Transverse colon (tissue), 4 donors: ENCODE results near the gene CD52. TPM values are rescaled to one million over a fixed set of nuclear protein-coding genes. Genes with fewer than 3 reads are reported as not detected.
"Not testable (repeated sequence)": the region's sequence is repeated elsewhere in the genome, so short reads cannot be mapped to it uniquely, and the experiment has no call there.

ENCODE experiments used
- DNase-seq: peaks from one replicate; pipeline ENCODE4 v3.0.0-alpha.2; 2019
- H3K27ac ChIP-seq, 4 donors: fragments of 200-600 bp; sonication (generic); 2 replicates each; pipeline ENCODE4 v1.5.1; 2016 to 2018; ENCODE audit warnings: inconsistent platforms in 4 of 4
- H3K27me3 ChIP-seq: fragments of 200-600 bp; sonication (generic); 2 replicates; pipeline ENCODE4 v1.5.1; 2017; ENCODE audit warnings: inconsistent platforms
- H3K36me3 ChIP-seq, 4 donors: fragments of 200-600 bp; sonication (generic); 2 replicates each; pipeline ENCODE4 v1.5.1; 2017 to 2019; ENCODE audit warnings: inconsistent platforms in 4 of 4
- H3K4me1 ChIP-seq, 4 donors: fragments of 200-600 bp; sonication (generic); 2 replicates each; pipeline ENCODE4 v1.5.1; 2017 to 2020; ENCODE audit warnings: inconsistent platforms in 4 of 4
- H3K4me3 ChIP-seq, 4 donors: fragments of 200-600 bp; sonication (generic); 1 replicate in 1 of 4; 2 replicates in 3 of 4; pipeline versions ENCODE4 v1.5.1 to v1.6.1; 2017 to 2019; ENCODE audit warnings: inconsistent platforms in 4 of 4
- H3K9me3 ChIP-seq, 2 donors: fragments of 200-600 bp; sonication (generic); 2 replicates each; pipeline ENCODE4 v1.5.1; 2017 to 2019; ENCODE audit warnings: inconsistent platforms in 2 of 2
- CTCF ChIP-seq, 5 experiments: fragments of 200-600 bp in 3 of 5; fragments of 450-650 bp in 2 of 5; sonication (generic) in 3 of 5; IDR thresholded peaks; 1 replicate in 2 of 5; 2 replicates in 3 of 5; pipeline ENCODE4 v1.5.1; 2016 to 2017; ENCODE audit warnings: antibody characterized with exemption in 5 of 5, inconsistent platforms in 3 of 5, mild to moderate bottlenecking in 2 of 5, moderate library complexity in 1 of 5
- EP300 ChIP-seq: sonication (generic); formaldehyde crosslinking; IDR thresholded peaks from one replicate; pipeline ENCODE4 v1.6.1; 2017; ENCODE audit warnings: antibody characterized with exemption, low read depth
- POLR2A ChIP-seq: fragments of 450-650 bp; IDR thresholded peaks from one replicate; pipeline ENCODE4 v1.6.1; 2016; ENCODE audit warnings: antibody characterized with exemption, mild to moderate bottlenecking, moderate library complexity
- POLR2AphosphoS5 ChIP-seq, 3 donors: sonication (generic); formaldehyde crosslinking; IDR thresholded peaks; one replicate each; pipeline ENCODE4 v1.6.1; 2016; ENCODE audit warnings: antibody characterized with exemption in 3 of 3
- WGBS, 2 donors: methylation state at CpG; one replicate each; pipeline ENCODE4 v1.1.5; 2018; ENCODE audit warnings: low coverage in 1 of 2; 5-methylcytosine and 5-hydroxymethylcytosine counted together
- in situ Hi-C, 4 donors: fragments of 200-750 bp; cut with MboI; loops; one replicate each; pipeline versions ENCODE4 v1.15.0 to v1.15.1; 2017; ENCODE audit warnings: low sequenced_read_pairs in 3 of 4, low pct_ligation_motif_present in 1 of 4, low pct_unique_long_range_greater_than_20kb in 1 of 4
- intact Hi-C: fragments of 100-400 bp; cut with DNase I; formaldehyde crosslinking; loops from one replicate; pipeline ENCODE4 v1.15.1; 2023; ENCODE audit warnings: low total_unique reads
- total RNA-seq, 4 donors: library from RNA; depleted of rRNA; stranded (reverse); fragments of >200 nt; gene quantifications; one replicate each; pipeline ENCODE4 v1.1.0, GENCODE V29; 2016

The CD52 gene
- total RNA-seq, 4 donors from 2014 or later = 5.3 to 56.1 (median 21.1) TPM; not detected in 1

- H3K9me3 ChIP-seq = no peaks in the 10 kb centered on the region
- peak within 1 kb of the TSS; percentile 47 to 74 (median 62) for H3K27ac ChIP-seq
- peaks cover 5 to 16% (median 11%) of the 10 kb centered on the region in 4 donors for H3K4me1 ChIP-seq
- TF ChIP-seq EP300 (no peak), POLR2A (peak; percentile 16)
- 0 to 1% methylated on average over 9 to 42 of the region's 51 CpGs for WGBS, 2 donors
- no peaks in the 10 kb centered on the region for H3K36me3 ChIP-seq
- H3K27me3 ChIP-seq = no peaks in the 10 kb centered on the region
- in situ Hi-C loops (no loop called here), intact Hi-C loops (no loop called here)
- peak within 1 kb of the TSS; percentile 57 to 82 (median 62) for H3K4me3 ChIP-seq
- peak; percentile 95 for DNase-seq
Observed at GRCh38 chr1:26306290-26307229, 11.2 kb upstream of the CD52 start, which contains the start of gene UBXN11. TSS of gene UBXN11 (minus strand) at chr1:26306636. CDS start at chr1:26302883, 3,753 bp downstream.

- no peak for TF ChIP-seq POLR2AphosphoS5 (IDR thresholded peaks at IDR 0.05)
- no peak for TF ChIP-seq POLR2A
- no peak for TF ChIP-seq EP300
- no peak for TF ChIP-seq CTCF (IDR thresholded peaks at IDR 0.05)
- Histone ChIP-seq H3K27ac (peak overlapping the region; percentile 47 to 74 (median 62)), H3K4me1 (peaks cover 5 to 16% (median 11%) of the 10 kb centered on the region in 4 donors), H3K9me3 (no peaks in the 10 kb centered on the region), H3K36me3 (no peaks in the 10 kb centered on the region), H3K27me3 (no peaks in the 10 kb centered on the region), H3K4me3 (peak overlapping the region in 1 of 4 donors; percentile 82)
- WGBS, 2 donors = 32 to 42% methylated on average over 5 to 6 of the region's 6 CpGs
- in situ Hi-C loops = no loop called here
- DNase-seq = no peak
- intact Hi-C loops = no loop called here
Observed at GRCh38 chr1:26307363-26307781, 10.4 kb upstream of the CD52 start.

GRCh38 chr1:26307966-26308899 lies 9.5 kb upstream of the CD52 start:
- in situ Hi-C loops, H3K4me3 ChIP-seq, H3K27me3 ChIP-seq, DNase-seq, H3K9me3 ChIP-seq, intact Hi-C loops, H3K36me3 ChIP-seq: not testable (repeated sequence)
- WGBS, 2 donors = 80 to 85% methylated on average over 12 to 21 of the region's 21 CpGs
- Histone ChIP-seq H3K4me1 (peaks cover 5 to 16% (median 11%) of the 10 kb centered on the region in 4 donors), H3K27ac (peak overlapping the region in 2 of 4 donors; percentile 69 to 74)

- Histone ChIP-seq H3K36me3 (no peaks in the 10 kb centered on the region), H3K27ac (peak overlapping the region in 2 of 4 donors; percentile 29 to 50), H3K27me3 (no peaks in the 10 kb centered on the region), H3K9me3 (no peaks in the 10 kb centered on the region), H3K4me3 (no peak overlapping the region), H3K4me1 (peaks cover 0 to 11% (median 0%) of the 10 kb centered on the region in 4 donors)
- WGBS, 2 donors = 76 to 87% methylated on average over 5 of the region's 5 CpGs
- in situ Hi-C loops = no loop called here
- no peak for DNase-seq
- no peak for TF ChIP-seq EP300
- TF ChIP-seq POLR2AphosphoS5 (IDR thresholded peaks at IDR 0.05) = no peak
- no peak for TF ChIP-seq POLR2A
- TF ChIP-seq CTCF (IDR thresholded peaks at IDR 0.05) = no peak
- intact Hi-C loops = no loop called here
Observed at GRCh38 chr1:26314501-26314900, 3.3 kb upstream of the CD52 start.
